ENCODE measurements around the gene ISG20.
A peak's percentile ranks its signal among the peaks of the same experiment; 100 is the strongest.

ISG20 gene

GRCh38 chr15:88655103-88655553 is 16.3 kb downstream of the ISG20 start:
- no peak for DNase-seq

- no peak for DNase-seq
Observed at GRCh38 chr15:88655800-88656488, 17.1 kb downstream of the ISG20 start.

GRCh38 chr15:88656760-88657221 is 18.0 kb downstream of the ISG20 start:
- DNase-seq = no peak

- peak; percentile 27 for DNase-seq
Observed at GRCh38 chr15:88657326-88658069, 18.7 kb downstream of the ISG20 start.

GRCh38 chr15:88658070-88658965 is 19.5 kb downstream of the ISG20 start:
- DNase-seq = no peak

- no peak for DNase-seq
Observed at GRCh38 chr15:88658972-88659931, 20.4 kb downstream of the ISG20 start.

GRCh38 chr15:88661041-88661700 is 22.4 kb downstream of the ISG20 start:
- no peak for DNase-seq

- no peak for DNase-seq
Observed at GRCh38 chr15:88661761-88662556, 23.1 kb downstream of the ISG20 start.

- DNase-seq = no peak
Observed at GRCh38 chr15:88663141-88663621, 24.4 kb downstream of the ISG20 start.

GRCh38 chr15:88664151-88664778 is 25.4 kb downstream of the ISG20 start:
- peak; percentile 7 for DNase-seq

- no peak for DNase-seq
Observed at GRCh38 chr15:88674661-88675060, 35.8 kb downstream of the ISG20 start.

GRCh38 chr15:88678755-88679154 is 39.9 kb downstream of the ISG20 start:
- no peak for DNase-seq

- no peak for DNase-seq
Observed at GRCh38 chr15:88680241-88681001, 41.6 kb downstream of the ISG20 start.

GRCh38 chr15:88681610-88682221 is 42.9 kb downstream of the ISG20 start:
- no peak for DNase-seq

- DNase-seq = no peak
Observed at GRCh38 chr15:88684345-88684744, 45.5 kb downstream of the ISG20 start.

GRCh38 chr15:88686166-88686565 is 47.4 kb downstream of the ISG20 start:
- no peak for DNase-seq

- DNase-seq = no peak
Observed at GRCh38 chr15:88688394-88688933, 49.6 kb downstream of the ISG20 start.

GRCh38 chr15:88690331-88690730 is 51.5 kb downstream of the ISG20 start:
- DNase-seq = no peak
